K562 (cell line): ENCODE results near the gene FNBP1. TPM values are rescaled to one million over a fixed set of nuclear protein-coding genes. Genes with fewer than 3 reads are reported as not detected.
A peak's percentile ranks its signal among the peaks of the same experiment; 100 is the strongest.

Source experiments
- BCL6 ChIP-seq: fragments of 250-450 bp; sonication (Bioruptor Pico); IDR thresholded peaks from 2 replicates; pipeline ENCODE4 v1.4.0; 2020
- BCOR ChIP-seq: fragments of 450-650 bp; IDR thresholded peaks from 2 replicates; pipeline ENCODE4 v1.6.1; 2016
- CREM ChIP-seq: IDR thresholded peaks from 2 replicates; pipeline ENCODE4 v1.6.1; 2014; ENCODE audit warnings: antibody characterized with exemption, low read depth
- DPF2 ChIP-seq: fragments of 450-650 bp; IDR thresholded peaks from 2 replicates; pipeline ENCODE4 v1.6.1; 2016
- ERF ChIP-seq: fragments of 450-650 bp; formaldehyde crosslinking; IDR thresholded peaks from 2 replicates; pipeline ENCODE4 v1.4.0; 2020; ENCODE audit warnings: mild to moderate bottlenecking, mixed read lengths
- EZH2 ChIP-seq: IDR thresholded peaks from 2 replicates; pipeline ENCODE4 v1.6.1; 2012; ENCODE audit warnings: low read depth, mild to moderate bottlenecking, inconsistent platforms, low read length, borderline replicate concordance
- HCFC1 ChIP-seq: IDR thresholded peaks from 2 replicates; pipeline ENCODE4 v1.6.1; 2012; ENCODE audit warnings: low read depth, low read length, improper control_type of control experiment
- HDAC6 ChIP-seq: IDR thresholded peaks from 2 replicates; pipeline ENCODE4 v1.6.1; 2012; ENCODE audit warnings: low read depth, mild to moderate bottlenecking, control low read depth, inconsistent platforms, low read length, moderate library complexity
- HMG20B ChIP-seq: fragments of 250-450 bp; sonication (Bioruptor Pico); IDR thresholded peaks from 2 replicates; pipeline ENCODE4 v1.5.0; 2021; ENCODE audit warnings: mild to moderate bottlenecking
- HOXB6 ChIP-seq: fragments of 250-450 bp; sonication (Bioruptor Pico); IDR thresholded peaks from 2 replicates; pipeline ENCODE4 v1.5.1; 2022; ENCODE audit warnings: mild to moderate bottlenecking, borderline replicate concordance
- NCOA1 ChIP-seq: fragments of 450-650 bp; IDR thresholded peaks from 2 replicates; pipeline ENCODE4 v1.6.1; 2016; ENCODE audit warnings: low read depth
- NCOA2 ChIP-seq, 2 experiments: fragments of 450-650 bp; IDR thresholded peaks; 2 replicates each; pipeline ENCODE4 v1.6.1; 2018; ENCODE audit warnings: mild to moderate bottlenecking in 2 of 2, moderate library complexity in 1 of 2; ENCODE audit not compliant: partially characterized antibody in 2 of 2
- NCOA4 ChIP-seq: fragments of 450-650 bp; IDR thresholded peaks from 2 replicates; pipeline ENCODE4 v1.6.1; 2018; ENCODE audit warnings: mild to moderate bottlenecking; ENCODE audit not compliant: partially characterized antibody
- NR2F6 ChIP-seq: fragments of 450-650 bp; formaldehyde crosslinking; IDR thresholded peaks from 2 replicates; pipeline ENCODE4 v1.4.0; 2020; ENCODE audit warnings: mild to moderate bottlenecking
- PHB2 ChIP-seq: fragments of 450-650 bp; IDR thresholded peaks from 2 replicates; pipeline ENCODE4 v1.6.1; 2017; ENCODE audit warnings: low read depth
- PHF20 ChIP-seq: fragments of 450-650 bp; IDR thresholded peaks from 2 replicates; pipeline ENCODE4 v1.6.1; 2018; ENCODE audit not compliant: partially characterized antibody
- POLR2A ChIP-seq: fragments of 450-650 bp; conservative IDR thresholded peaks from 2 replicates; pipeline ENCODE4 v1.6.1; 2016
- POLR2H ChIP-seq: IDR thresholded peaks from 2 replicates; pipeline ENCODE4 v1.6.1; 2016; ENCODE audit warnings: missing genetic modification characterization, low read depth, mild to moderate bottlenecking, control low read depth, missing compliant biosample characterization, moderate library complexity
- PRPF4 ChIP-seq: fragments of 200-400 bp; formaldehyde crosslinking; IDR thresholded peaks from one replicate; pipeline ENCODE4 v1.6.1; 2017; ENCODE audit warnings: low read length, low read depth, mild to moderate bottlenecking; ENCODE audit not compliant: insufficient read depth, poor library complexity, severe bottlenecking
- PTTG1 ChIP-seq: fragments of 450-650 bp; IDR thresholded peaks from 2 replicates; pipeline ENCODE4 v1.6.1; 2016; ENCODE audit warnings: low read depth, mild to moderate bottlenecking, missing genetic modification characterization, missing compliant biosample characterization
- RBFOX2 ChIP-seq: fragments of 200-400 bp; formaldehyde crosslinking; IDR thresholded peaks from 2 replicates; pipeline ENCODE4 v1.6.1; 2017; ENCODE audit warnings: low read depth, mild to moderate bottlenecking, low read length, moderate library complexity
- SREBF1 ChIP-seq: fragments of 150-350 bp; IDR thresholded peaks from 2 replicates; pipeline ENCODE4 v1.6.1; 2014; ENCODE audit warnings: antibody characterized with exemption, low read depth, low read length, borderline replicate concordance
- STAT5A ChIP-seq: IDR thresholded peaks from 2 replicates; pipeline ENCODE4 v1.6.1; 2012; ENCODE audit warnings: low read length, inconsistent platforms, borderline replicate concordance
- ZBTB17 ChIP-seq: fragments of 450-650 bp; formaldehyde crosslinking; IDR thresholded peaks from 2 replicates; pipeline ENCODE4 v1.4.0; 2020; ENCODE audit warnings: mild to moderate bottlenecking
- ZNF316 ChIP-seq: fragments of 450-650 bp; IDR thresholded peaks from 2 replicates; pipeline ENCODE4 v1.6.1; 2016
- polyA plus RNA-seq, 8 experiments: library from polyadenylated mRNA; depleted of rRNA in 4 of 8; stranded (reverse) in 5 of 8; unstranded in 3 of 8; fragments of >200 nt; fragmentation: Nextera tagmentation in 2 of 8; fragmentation: Illumina TruSeq in 1 of 8; extraction: Ambion mirVana in 2 of 8; extraction: Trizol in 1 of 8; gene quantifications; 2 replicates each; pipeline versions ENCODE4 v1.2.1 to v1.2.3, GENCODE V29; 2011 to 2014; ENCODE audit warnings: inconsistent platforms in 1 of 8, missing spikeins in 1 of 8
- total RNA-seq, 7 experiments: library from RNA; depleted of rRNA in 6 of 7; stranded (reverse); fragments of >200 nt in 6 of 7; fragmentation: Illumina TruSeq in 2 of 7; extraction: Trizol in 2 of 7; gene quantifications; 2 replicates each; pipeline versions ENCODE4 v1.2.1 to v1.2.3, GENCODE V29; 2011 to 2021; ENCODE audit warnings: low replicate concordance in 1 of 7
- TF ChIP-seq, protein P1 (sequence below): sonication (generic); formaldehyde crosslinking; IDR thresholded peaks from 2 replicates; pipeline ENCODE4 v1.8.0; 2023; ENCODE audit warnings: mild to moderate bottlenecking, missing genetic modification reagents
- TF ChIP-seq, protein P2 (sequence below): IDR thresholded peaks from 2 replicates; pipeline ENCODE4 v1.6.1; 2012; ENCODE audit warnings: low read depth, low read length, improper control_type of control experiment, borderline replicate concordance

The FNBP1 gene
- total and polyA plus RNA-seq, 9 of the 15 experiments (the other 6 are each of a cell fraction or from before 2014, with no cell fraction given): 1.8 to 14.9 (median 7.6) TPM

DNA sequence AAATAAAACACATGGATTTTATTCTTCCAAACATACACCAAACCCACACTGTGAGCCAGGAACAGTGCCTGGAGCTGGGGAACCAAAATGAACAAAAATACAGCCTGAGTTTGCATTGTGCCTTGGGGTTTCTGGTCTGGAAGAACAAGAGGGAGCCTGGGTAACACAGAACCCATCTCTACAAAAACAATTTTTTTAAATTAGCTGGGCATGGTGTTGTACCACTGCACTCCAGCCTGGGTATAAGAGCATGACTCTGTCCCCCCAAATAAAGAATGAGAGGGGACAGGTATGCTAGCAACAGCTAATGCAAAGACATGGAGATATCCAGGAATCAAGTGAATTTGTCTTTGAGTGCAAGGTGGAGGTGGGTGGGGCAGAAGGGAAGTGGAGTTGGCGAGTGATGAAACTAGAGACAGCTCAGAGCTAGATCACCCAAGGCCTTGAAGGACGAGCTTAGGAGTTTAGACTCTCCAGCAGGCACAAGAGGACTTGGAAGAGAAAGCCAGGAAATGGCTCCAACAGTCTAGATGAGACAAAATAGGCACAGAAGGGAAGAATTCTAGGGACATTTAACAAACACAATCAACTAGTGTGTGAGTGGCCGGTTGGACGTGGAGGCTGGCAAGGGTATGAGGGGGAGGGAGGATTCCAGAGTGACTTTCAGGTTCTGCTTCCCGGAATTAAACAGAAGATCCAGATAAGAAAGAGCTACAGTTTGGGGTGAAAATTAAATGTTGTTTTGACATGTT, 47.4 kb downstream of the FNBP1 start (continued):
- TF ChIP-seq, protein P1, sequence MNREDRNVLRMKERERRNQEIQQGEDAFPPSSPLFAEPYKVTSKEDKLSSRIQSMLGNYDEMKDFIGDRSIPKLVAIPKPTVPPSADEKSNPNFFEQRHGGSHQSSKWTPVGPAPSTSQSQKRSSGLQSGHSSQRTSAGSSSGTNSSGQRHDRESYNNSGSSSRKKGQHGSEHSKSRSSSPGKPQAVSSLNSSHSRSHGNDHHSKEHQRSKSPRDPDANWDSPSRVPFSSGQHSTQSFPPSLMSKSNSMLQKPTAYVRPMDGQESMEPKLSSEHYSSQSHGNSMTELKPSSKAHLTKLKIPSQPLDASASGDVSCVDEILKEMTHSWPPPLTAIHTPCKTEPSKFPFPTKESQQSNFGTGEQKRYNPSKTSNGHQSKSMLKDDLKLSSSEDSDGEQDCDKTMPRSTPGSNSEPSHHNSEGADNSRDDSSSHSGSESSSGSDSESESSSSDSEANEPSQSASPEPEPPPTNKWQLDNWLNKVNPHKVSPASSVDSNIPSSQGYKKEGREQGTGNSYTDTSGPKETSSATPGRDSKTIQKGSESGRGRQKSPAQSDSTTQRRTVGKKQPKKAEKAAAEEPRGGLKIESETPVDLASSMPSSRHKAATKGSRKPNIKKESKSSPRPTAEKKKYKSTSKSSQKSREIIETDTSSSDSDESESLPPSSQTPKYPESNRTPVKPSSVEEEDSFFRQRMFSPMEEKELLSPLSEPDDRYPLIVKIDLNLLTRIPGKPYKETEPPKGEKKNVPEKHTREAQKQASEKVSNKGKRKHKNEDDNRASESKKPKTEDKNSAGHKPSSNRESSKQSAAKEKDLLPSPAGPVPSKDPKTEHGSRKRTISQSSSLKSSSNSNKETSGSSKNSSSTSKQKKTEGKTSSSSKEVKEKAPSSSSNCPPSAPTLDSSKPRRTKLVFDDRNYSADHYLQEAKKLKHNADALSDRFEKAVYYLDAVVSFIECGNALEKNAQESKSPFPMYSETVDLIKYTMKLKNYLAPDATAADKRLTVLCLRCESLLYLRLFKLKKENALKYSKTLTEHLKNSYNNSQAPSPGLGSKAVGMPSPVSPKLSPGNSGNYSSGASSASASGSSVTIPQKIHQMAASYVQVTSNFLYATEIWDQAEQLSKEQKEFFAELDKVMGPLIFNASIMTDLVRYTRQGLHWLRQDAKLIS (CRISPR knock-in tag): no peak; the same call in 1 of the 2 replicates
- TF ChIP-seq EZH2 (no peak), NR2F6 (CRISPR knock-in tag) (no peak), BCOR (peak; percentile 41; the same call in 1 of the 2 replicates), POLR2H (tag) (peak; percentile 61), PHB2 (no peak), PHF20 (no peak), PRPF4 (no peak), ERF (no peak), RBFOX2 (no peak), PTTG1 (tag) (no peak), HDAC6 (no peak), CREM (0 out of 2 replicates have a peak, but pooled peaks have one; percentile 24), ZNF316 (peak; percentile 18; the same call in 1 of the 2 replicates), ZBTB17 (CRISPR knock-in tag) (no peak), DPF2 (peak; percentile 86), HMG20B (CRISPR knock-in tag) (no peak), BCL6 (no peak), NCOA4 (no peak), STAT5A (peak; percentile 63), HCFC1 (no peak; the same call in 1 of the 2 replicates), NCOA2 (IDR thresholded peaks at IDR 0.05; ENCODE audit: partially characterized antibody in 2 of 2) (no peak), SREBF1 (no peak), NCOA1 (no peak; the same call in 1 of the 2 replicates), POLR2A (no peak), HOXB6 (CRISPR knock-in tag) (no peak)
- TF ChIP-seq, protein P2, sequence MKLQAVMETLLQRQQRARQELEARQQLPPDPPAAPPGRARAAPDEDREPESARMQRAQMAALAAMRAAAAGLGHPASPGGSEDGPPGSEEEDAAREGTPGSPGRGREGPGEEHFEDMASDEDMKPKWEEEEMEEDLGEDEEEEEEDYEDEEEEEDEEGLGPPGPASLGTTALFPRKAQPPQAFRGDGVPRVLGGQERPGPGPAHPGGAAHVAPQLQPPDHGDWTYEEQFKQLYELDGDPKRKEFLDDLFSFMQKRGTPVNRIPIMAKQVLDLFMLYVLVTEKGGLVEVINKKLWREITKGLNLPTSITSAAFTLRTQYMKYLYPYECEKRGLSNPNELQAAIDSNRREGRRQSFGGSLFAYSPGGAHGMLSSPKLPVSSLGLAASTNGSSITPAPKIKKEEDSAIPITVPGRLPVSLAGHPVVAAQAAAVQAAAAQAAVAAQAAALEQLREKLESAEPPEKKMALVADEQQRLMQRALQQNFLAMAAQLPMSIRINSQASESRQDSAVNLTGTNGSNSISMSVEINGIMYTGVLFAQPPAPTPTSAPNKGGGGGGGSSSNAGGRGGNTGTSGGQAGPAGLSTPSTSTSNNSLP: peak; percentile 68
